ENCODE data around the gene POU2F3. TPM values are rescaled to one million over a fixed set of nuclear protein-coding genes. Genes with fewer than 3 reads are reported as not detected.

The POU2F3 gene
- total and polyA plus RNA-seq, 2 of the 4 experiments (the other 2 are of a cell fraction) = under 0.01 to 0.09 TPM

GRCh38 chr11:120329556-120329955 lies 89.6 kb downstream of the POU2F3 start:
- Histone ChIP-seq H2BK20ac (ENCODE audit: low read depth, low read length) (peak overlapping the region; percentile 72), H2BK5ac (ENCODE audit: low read depth, low read length, poor library complexity, severe bottlenecking) (peak overlapping the region; percentile 13), H3K4me1 (ENCODE audit: control insufficient read depth, insufficient read depth, low read length) (peaks cover 16% of the 10 kb centered on the region), H2AK5ac (ENCODE audit: low read depth, low read length) (peak overlapping the region; percentile 81), H3K14ac (replicated peaks; ENCODE audit: low read depth, low read length) (peak overlapping the region; percentile 61), H3K18ac (ENCODE audit: low read depth, low read length) (no peak overlapping the region), H3K4me3 (ENCODE audit: insufficient read depth, low read depth, low read length) (no peak overlapping the region), H3K4me2 (ENCODE audit: low read depth, low read length) (no peak overlapping the region), H2BK120ac (ENCODE audit: low read depth, low read length) (peak overlapping the region; percentile 78), H3K9me3 (ENCODE audit: control insufficient read depth, insufficient read depth, low read length) (no peaks in the 10 kb centered on the region), H4K8ac (ENCODE audit: low read depth in 2 of 2, low read length in 2 of 2) (0 out of 4 replicates have a peak overlapping the region, but pooled peaks of 1 of the 2 experiments have one; percentile 25), H3K79me1 (ENCODE audit: low read depth in 1 of 2, low read length in 2 of 2) (peaks cover 33 to 60% of the 10 kb centered on the region in 2 experiments), H3K56ac (ENCODE audit: extremely low read depth, insufficient read depth, low read length) (no peak overlapping the region), H4K20me1 (ENCODE audit: insufficient read depth, low read length) (peaks cover 4% of the 10 kb centered on the region; the same call in 1 of the 2 replicates), H3K9ac (ENCODE audit: low read depth, low read length) (no peak overlapping the region), H3K4ac (ENCODE audit: low read depth, low read length) (peak overlapping the region; percentile 61), H2BK15ac (ENCODE audit: low read depth, low read length) (0 out of 3 replicates have a peak overlapping the region, but pooled peaks have one; percentile 71), H4K91ac (ENCODE audit: insufficient read depth, low read depth, low read length) (peak overlapping the region; percentile 75), H3K36me3 (ENCODE audit: control insufficient read depth, insufficient read depth, low read length) (peaks cover 9% of the 10 kb centered on the region), H3K27me3 (ENCODE audit: control insufficient read depth, insufficient read depth, low read length) (no peaks in the 10 kb centered on the region), H3K27ac (ENCODE audit: insufficient read depth, low read length) (peak overlapping the region; percentile 8; the same call in 1 of the 2 replicates), H2AK9ac (replicated peaks; ENCODE audit: low read depth, low read length, poor library complexity) (no peak overlapping the region), H3K9me1 (ENCODE audit: insufficient read depth, low read length) (peaks cover 18% of the 10 kb centered on the region), H2AFZ (replicated peaks; ENCODE audit: low read length, poor library complexity) (no peak overlapping the region), H4K5ac (ENCODE audit: low read depth, low read length) (no peak overlapping the region), H3K23ac (ENCODE audit: low read depth, low read length) (peak overlapping the region; percentile 11; the same call in 1 of the 2 replicates)
- ChIA-PET CTCF (no interaction called here), POLR2A (ENCODE audit: unreplicated experiment) (no interaction called here)
- TF ChIP-seq FOS (IDR thresholded peaks at IDR 0.05; ENCODE audit: low read depth, low read length) (no peak), RCOR1 (IDR thresholded peaks at IDR 0.05; ENCODE audit: insufficient replicate concordance, low read length) (no peak), CHD1 (IDR thresholded peaks at IDR 0.05; ENCODE audit: low read depth, low read length) (no peak), POLR2A (IDR thresholded peaks at IDR 0.05; ENCODE audit: low read depth, low read length) (no peak), ELK1 (IDR thresholded peaks at IDR 0.05; ENCODE audit: borderline replicate concordance, low read depth, low read length) (no peak), MXI1 (IDR thresholded peaks at IDR 0.05; ENCODE audit: borderline replicate concordance, low read depth, low read length) (no peak), NFE2L2 (IDR thresholded peaks at IDR 0.05; ENCODE audit: low read depth, low read length) (no peak), MAZ (IDR thresholded peaks at IDR 0.05; ENCODE audit: borderline replicate concordance, low read depth, low read length) (no peak), RAD21 (IDR thresholded peaks at IDR 0.05; ENCODE audit: low read length) (no peak), MAFK (IDR thresholded peaks at IDR 0.05; ENCODE audit: low read depth, low read length) (no peak), RFX5 (IDR thresholded peaks at IDR 0.05; ENCODE audit: low read depth, low read length) (no peak)
- TF ChIP-seq, protein P1, sequence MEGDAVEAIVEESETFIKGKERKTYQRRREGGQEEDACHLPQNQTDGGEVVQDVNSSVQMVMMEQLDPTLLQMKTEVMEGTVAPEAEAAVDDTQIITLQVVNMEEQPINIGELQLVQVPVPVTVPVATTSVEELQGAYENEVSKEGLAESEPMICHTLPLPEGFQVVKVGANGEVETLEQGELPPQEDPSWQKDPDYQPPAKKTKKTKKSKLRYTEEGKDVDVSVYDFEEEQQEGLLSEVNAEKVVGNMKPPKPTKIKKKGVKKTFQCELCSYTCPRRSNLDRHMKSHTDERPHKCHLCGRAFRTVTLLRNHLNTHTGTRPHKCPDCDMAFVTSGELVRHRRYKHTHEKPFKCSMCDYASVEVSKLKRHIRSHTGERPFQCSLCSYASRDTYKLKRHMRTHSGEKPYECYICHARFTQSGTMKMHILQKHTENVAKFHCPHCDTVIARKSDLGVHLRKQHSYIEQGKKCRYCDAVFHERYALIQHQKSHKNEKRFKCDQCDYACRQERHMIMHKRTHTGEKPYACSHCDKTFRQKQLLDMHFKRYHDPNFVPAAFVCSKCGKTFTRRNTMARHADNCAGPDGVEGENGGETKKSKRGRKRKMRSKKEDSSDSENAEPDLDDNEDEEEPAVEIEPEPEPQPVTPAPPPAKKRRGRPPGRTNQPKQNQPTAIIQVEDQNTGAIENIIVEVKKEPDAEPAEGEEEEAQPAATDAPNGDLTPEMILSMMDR (conservative IDR thresholded peaks at IDR 0.05; ENCODE audit: low read depth, low read length) = no peak
- DNase-seq = no peak
- WGBS, 2 experiments (ENCODE audit: extremely low coverage in 2 of 2, insufficient read length in 1 of 2) = no CpG with 5 or more reads among the region's 3 CpGs
- intact Hi-C loops (cut with micrococcal nuclease) (no loop called here), dilution Hi-C loops (cut with HindIII; ENCODE audit: low sequenced_read_pairs, unreplicated experiment) (no loop called here), in situ Hi-C loops (cut with MboI; ENCODE audit: low sequenced_read_pairs) (loop anchor here (25.0 kb wide), 1 partner anchor 108 kb away; no protein-coding TSS in a partner anchor)
- ATAC-seq (ENCODE audit: low read depth) = no peak
- BruUV-seq (replicated peaks) = no TSS peak
